Measurements from ENCODE around the gene PPP3CA. TPM values are rescaled to one million over a fixed set of nuclear protein-coding genes. Genes with fewer than 3 reads are reported as not detected.
A peak's percentile ranks its signal among the peaks of the same experiment; 100 is the strongest.

The PPP3CA gene
- total RNA-seq, 2 donors from 2014 or later, result 36.6 to 39.2 TPM

GRCh38 chr4:101188906-101189305 lies 158.4 kb downstream of the PPP3CA start:
- Mint-ChIP-seq H3K9me3 (no peaks in the 10 kb centered on the region), H3K4me3 (no peak overlapping the region), H3K27me3 (ENCODE audit: insufficient read depth) (no peaks in the 10 kb centered on the region), H3K27ac (no peak overlapping the region), H3K4me1 (peaks cover 18% of the 10 kb centered on the region), H3K36me3 (ENCODE audit: low read depth) (peaks cover 2% of the 10 kb centered on the region)
- no peak overlapping the region for H3K4me3 ChIP-seq (ENCODE audit: low read length)
- no peak for TF ChIP-seq CTCF (conservative IDR thresholded peaks at IDR 0.05)
- no peaks in the 10 kb centered on the region for H3K36me3 ChIP-seq (ENCODE audit: control insufficient read depth, insufficient read depth, low read length)
- no peaks in the 10 kb centered on the region for H3K27me3 ChIP-seq (ENCODE audit: control insufficient read depth, insufficient read depth, low read length, poor library complexity, severe bottlenecking)
- H3K4me1 ChIP-seq (ENCODE audit: control insufficient read depth, insufficient read depth, low read length), result no peaks in the 10 kb centered on the region
- H3K9ac ChIP-seq (ENCODE audit: extremely low read depth, low read length, poor library complexity, severe bottlenecking), result no peak overlapping the region
- 98% methylated on average over 4 of the region's 4 CpGs; no CpG with 5 or more reads in 1 of the 2 experiments for WGBS, 2 experiments (ENCODE audit: insufficient coverage in 1 of 2, insufficient read length in 1 of 2)
- H3K9me3 ChIP-seq (ENCODE audit: control insufficient read depth, low read length), result no peaks in the 10 kb centered on the region
- DNase-seq, result no peak
- H3K27ac ChIP-seq (ENCODE audit: low read depth, low read length), result no peak overlapping the region

GRCh38 chr4:101187841-101188240 lies 159.5 kb downstream of the PPP3CA start:
- 87 to 94% methylated on average over 3 to 4 of the region's 5 CpGs for WGBS, 2 experiments (ENCODE audit: insufficient coverage in 1 of 2, insufficient read length in 1 of 2)
- peaks cover 4% of the 10 kb centered on the region for H3K9me3 Mint-ChIP-seq

GRCh38 chr4:101186567-101187184 lies 160.7 kb downstream of the PPP3CA start:
- Mint-ChIP-seq H3K4me3 (no peak overlapping the region), H3K36me3 (ENCODE audit: low read depth) (peaks cover 16% of the 10 kb centered on the region), H3K4me1 (peaks cover 9% of the 10 kb centered on the region), H3K27ac (no peak overlapping the region), H3K9me3 (peaks cover 13% of the 10 kb centered on the region), H3K27me3 (ENCODE audit: insufficient read depth) (no peaks in the 10 kb centered on the region)
- Histone ChIP-seq H3K4me1 (ENCODE audit: control insufficient read depth, insufficient read depth, low read length) (no peaks in the 10 kb centered on the region), H3K4me3 (ENCODE audit: low read length) (no peak overlapping the region), H3K9me3 (ENCODE audit: control insufficient read depth, low read length) (peaks cover 14% of the 10 kb centered on the region), H3K27ac (ENCODE audit: low read depth, low read length) (no peak overlapping the region), H3K36me3 (ENCODE audit: control insufficient read depth, insufficient read depth, low read length) (peaks cover 6% of the 10 kb centered on the region), H3K9ac (ENCODE audit: extremely low read depth, low read length, poor library complexity, severe bottlenecking) (no peak overlapping the region), H3K27me3 (ENCODE audit: control insufficient read depth, insufficient read depth, low read length, poor library complexity, severe bottlenecking) (no peaks in the 10 kb centered on the region)
- 80 to 94% methylated on average over 1 to 4 of the region's 4 CpGs for WGBS, 2 experiments (ENCODE audit: insufficient coverage in 1 of 2, insufficient read length in 1 of 2)
- no peak for TF ChIP-seq CTCF (conservative IDR thresholded peaks at IDR 0.05)
- no peak for DNase-seq

More at GRCh38 chr4:101187841-101188240, 159.5 kb downstream of the PPP3CA start:
- TF ChIP-seq CTCF (conservative IDR thresholded peaks at IDR 0.05), result peak; percentile 38
- no peak overlapping the region for H3K27ac Mint-ChIP-seq
- Histone ChIP-seq H3K27ac (ENCODE audit: low read depth, low read length) (no peak overlapping the region), H3K36me3 (ENCODE audit: control insufficient read depth, insufficient read depth, low read length) (no peaks in the 10 kb centered on the region), H3K4me1 (ENCODE audit: control insufficient read depth, insufficient read depth, low read length) (no peaks in the 10 kb centered on the region), H3K9ac (ENCODE audit: extremely low read depth, low read length, poor library complexity, severe bottlenecking) (no peak overlapping the region), H3K4me3 (ENCODE audit: low read length) (no peak overlapping the region), H3K9me3 (ENCODE audit: control insufficient read depth, low read length) (peaks cover 5% of the 10 kb centered on the region), H3K27me3 (ENCODE audit: control insufficient read depth, insufficient read depth, low read length, poor library complexity, severe bottlenecking) (no peaks in the 10 kb centered on the region)
- peaks cover 7% of the 10 kb centered on the region for H3K36me3 Mint-ChIP-seq (ENCODE audit: low read depth)
- DNase-seq, result no peak
- H3K4me3 Mint-ChIP-seq, result no peak overlapping the region
- H3K4me1 Mint-ChIP-seq, result peaks cover 18% of the 10 kb centered on the region
- H3K27me3 Mint-ChIP-seq (ENCODE audit: insufficient read depth), result no peaks in the 10 kb centered on the region
